Measurements from ENCODE around the gene LETM1. TPM values are rescaled to one million over a fixed set of nuclear protein-coding genes. Genes with fewer than 3 reads are reported as not detected.

LETM1 gene
- total RNA-seq, 1 experiment from 2014 or later, result 67.3 TPM

DNA sequence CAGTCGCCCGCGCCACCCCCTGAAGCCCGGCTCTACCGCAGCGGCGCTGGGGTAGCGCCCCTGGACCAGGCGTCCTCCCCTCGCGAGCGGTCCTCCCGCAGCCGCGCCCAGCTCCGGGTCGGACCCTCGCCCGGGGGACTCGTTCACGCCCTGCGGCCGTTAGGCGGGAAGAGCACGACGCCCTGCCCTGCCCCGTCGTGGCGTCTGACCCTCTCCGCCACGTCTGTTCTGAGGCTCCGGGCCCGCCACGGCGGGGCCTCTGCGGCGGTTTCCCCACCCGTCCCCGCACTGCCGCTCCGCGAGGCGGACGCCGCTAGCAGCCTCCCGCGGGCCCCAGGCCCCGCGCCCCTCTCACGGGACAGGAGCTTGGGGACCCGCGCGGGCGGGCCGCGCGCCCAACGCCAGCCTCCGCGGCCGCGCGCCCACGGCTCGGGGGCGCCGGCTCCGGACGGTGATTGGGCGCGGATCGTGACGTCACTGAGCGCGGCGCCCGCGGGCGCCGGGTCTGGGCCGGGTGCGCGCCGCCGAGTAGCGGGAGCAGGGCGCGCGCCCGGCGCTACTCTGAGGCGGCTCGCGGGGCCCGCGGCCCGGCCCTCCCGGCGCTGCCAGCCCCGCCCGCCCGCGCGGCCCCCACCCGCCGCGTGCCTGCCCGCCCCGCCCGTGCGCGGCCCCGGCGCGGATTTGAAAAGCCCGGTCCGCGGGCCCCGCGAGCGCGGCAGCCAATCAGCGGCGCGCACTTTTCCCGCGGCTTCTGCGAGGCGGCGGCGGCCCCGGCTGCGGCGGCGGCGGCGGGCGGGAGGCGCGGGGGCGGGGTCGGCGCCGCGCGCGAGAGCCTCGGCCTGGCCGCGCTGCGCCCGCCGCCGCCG is 14.9 kb upstream of the LETM1 start, which contains the start of gene NSD2:
NSD2 (plus strand) TSS at position 816 of the 866 bp plus-strand sequence. CDS start 29,262 bp downstream, outside the sequence.
- BruUV-seq (replicated peaks), result no TSS peak
- DNase-seq (ENCODE audit: low read depth, low spot score), result peak; percentile 68

More for the DNA sequence above, 14.9 kb upstream of the LETM1 start, which contains the start of gene NSD2:
- Histone ChIP-seq H3K36me3 (ENCODE audit: control insufficient read depth in 1 of 2, insufficient read depth in 2 of 2, low read length in 2 of 2) (no peaks in the 10 kb centered on the region), H2AFZ (ENCODE audit: low read depth, low read length, poor library complexity, severe bottlenecking) (no peak within 1 kb of the TSS), H3K4me1 (ENCODE audit: control insufficient read depth in 1 of 2, insufficient read depth in 2 of 2, low read length in 2 of 2) (peaks cover 26 to 52% of the 10 kb centered on the region in 2 experiments), H3K9me2 (ENCODE audit: insufficient read depth) (no peaks in the 10 kb centered on the region), H3K4me3 (replicated peaks in 1 of 2; ENCODE audit: low read depth in 1 of 2, low read length in 2 of 2) (peak within 1 kb of the TSS; percentile 70 to 92), H3K79me2 (ENCODE audit: insufficient read depth, low read length) (peaks cover 40% of the 10 kb centered on the region), H3K4me2 (ENCODE audit: low read length) (peak within 1 kb of the TSS; percentile 90), H3K27me3 (ENCODE audit: insufficient read depth, low read length) (no peaks in the 10 kb centered on the region), H3K9me3 (ENCODE audit: control insufficient read depth in 1 of 2, insufficient read depth in 1 of 2, low read depth in 1 of 2, low read length in 2 of 2) (no peaks in the 10 kb centered on the region), H3K27ac (ENCODE audit: low read depth, low read length) (peak within 1 kb of the TSS; percentile 100), H3K9ac (ENCODE audit: low read length) (peak within 1 kb of the TSS; percentile 88), H4K20me1 (ENCODE audit: insufficient read depth) (peaks cover 3% of the 10 kb centered on the region; the same call in 1 of the 2 replicates)
- intact Hi-C loops (cut with micrococcal nuclease), result no loop called here
- peak; percentile 69 for ATAC-seq
- CTCF ChIA-PET, result interaction anchor here (1.2 kb wide), 1 partner anchor 123 kb away, joined by 3 read pairs; no protein-coding TSS in a partner anchor
- POLR2A ChIA-PET, result interaction anchor here (1.3 to 1.7 kb wide), 2 partner anchors 12 to 14 kb away, joined by 4 read pairs; partner anchors contain the start of gene LETM1
- RAD21 ChIA-PET (ENCODE audit: low non-redundant PET in 1 of 2, low total read pairs in 2 of 2, uncharacterized antibody in 2 of 2, unreplicated experiment in 2 of 2), result no interaction called here
- peak; percentile 86; the same call in 1 of the 2 replicates for TF ChIP-seq POLR2AphosphoS5 (IDR thresholded peaks at IDR 0.05; ENCODE audit: low read depth, low read length)
- peak; percentile 6 for TF ChIP-seq EGR1 (IDR thresholded peaks at IDR 0.05; ENCODE audit: low read depth)
- TF ChIP-seq ELF1 (IDR thresholded peaks at IDR 0.05; ENCODE audit: borderline replicate concordance, low read depth), result no peak
- peak; percentile 69; the same call in 1 of the 2 replicates for TF ChIP-seq ZFX (IDR thresholded peaks at IDR 0.05)
- peak; percentile 65 for TF ChIP-seq POLR2A (IDR thresholded peaks at IDR 0.05; ENCODE audit: borderline replicate concordance, extremely low read depth, insufficient read depth, insufficient read length)
- TF ChIP-seq, protein P1, sequence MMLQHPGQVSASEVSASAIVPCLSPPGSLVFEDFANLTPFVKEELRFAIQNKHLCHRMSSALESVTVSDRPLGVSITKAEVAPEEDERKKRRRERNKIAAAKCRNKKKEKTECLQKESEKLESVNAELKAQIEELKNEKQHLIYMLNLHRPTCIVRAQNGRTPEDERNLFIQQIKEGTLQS (IDR thresholded peaks at IDR 0.05), result no peak
- TF ChIP-seq, protein P2, sequence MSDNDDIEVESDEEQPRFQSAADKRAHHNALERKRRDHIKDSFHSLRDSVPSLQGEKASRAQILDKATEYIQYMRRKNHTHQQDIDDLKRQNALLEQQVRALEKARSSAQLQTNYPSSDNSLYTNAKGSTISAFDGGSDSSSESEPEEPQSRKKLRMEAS (IDR thresholded peaks at IDR 0.05), result peak; percentile 87
- peak; percentile 2 for TF ChIP-seq TCF7L2 (IDR thresholded peaks at IDR 0.05; ENCODE audit: borderline replicate concordance, extremely low read depth, insufficient read depth, insufficient read length)
- TF ChIP-seq CBX3 (IDR thresholded peaks at IDR 0.05; ENCODE audit: low read depth), result peak; percentile 91
- TF ChIP-seq YY1 (IDR thresholded peaks at IDR 0.05; ENCODE audit: extremely low read depth, insufficient replicate concordance, low read depth, low read length), result no peak
- TF ChIP-seq SP1 (IDR thresholded peaks at IDR 0.05; ENCODE audit: low read depth), result no peak
